ENCODE results near the gene EIF4A3. TPM values are rescaled to one million over a fixed set of nuclear protein-coding genes. Genes with fewer than 3 reads are reported as not detected.

Gene EIF4A3
- polyA plus RNA-seq, 1 donor (not counting 4 experiments of a cell fraction or from before 2014, with no cell fraction given) = 143 TPM

DNA sequence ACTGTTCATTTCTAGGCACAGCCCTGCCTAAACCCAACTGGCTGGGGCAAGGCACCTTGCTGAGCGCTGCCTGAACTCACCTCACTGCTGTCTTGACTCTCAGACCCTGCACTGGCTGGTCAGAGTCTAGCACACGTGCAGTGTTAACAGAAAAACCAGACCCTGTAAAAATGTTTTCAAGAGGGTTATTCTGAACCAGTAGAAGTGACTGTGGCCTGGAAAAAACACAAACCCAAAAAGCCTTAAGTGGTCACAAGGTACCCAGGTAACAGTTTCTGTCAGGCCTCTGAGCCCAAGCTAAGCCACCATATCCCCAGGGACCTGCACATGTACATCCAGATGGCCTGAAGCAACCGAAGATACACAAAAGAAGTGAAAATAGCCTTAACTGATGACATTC lies 6.1 kb upstream of the EIF4A3 start:
- no peak for TF ChIP-seq EZH2 (IDR thresholded peaks at IDR 0.05; ENCODE audit: low read length)
- TF ChIP-seq CTCF (optimal IDR thresholded peaks at IDR 0.05 in 1 of 3, IDR thresholded peaks at IDR 0.05 in 1 of 3, conservative IDR thresholded peaks at IDR 0.05 in 1 of 3; ENCODE audit: extremely low read depth in 1 of 3, insufficient read depth in 2 of 3, low read length in 3 of 3) = no peak
- dilution Hi-C loops (cut with MboI; ENCODE audit: extremely low pct_ligation_motif_present, low sequenced_read_pairs) = no loop called here
- H3K36me3 ChIP-seq (ENCODE audit: control insufficient read depth in 2 of 2, extremely low read depth in 1 of 2, insufficient read depth in 2 of 2, low read length in 2 of 2) = no peaks in the 10 kb centered on the region
- no peak overlapping the region for H3K4me3 ChIP-seq (ENCODE audit: control insufficient read depth in 2 of 3, extremely low read depth in 1 of 3, insufficient read depth in 2 of 3, low read depth in 1 of 3, low read length in 3 of 3)
- H4K20me1 ChIP-seq (ENCODE audit: control insufficient read depth, extremely low read depth, insufficient read depth, low read length) = no peaks in the 10 kb centered on the region
- peaks cover 15% of the 10 kb centered on the region for H3K4me1 ChIP-seq (ENCODE audit: control insufficient read depth, extremely low read depth, insufficient read depth, low read length)
- no peaks in the 10 kb centered on the region for H3K9me3 ChIP-seq (ENCODE audit: control insufficient read depth, low read depth, low read length)
- no peaks in the 10 kb centered on the region for H3K9me1 ChIP-seq (ENCODE audit: control insufficient read depth, extremely low read depth, insufficient read depth, low read length)
- no peak overlapping the region for H3K4me2 ChIP-seq (ENCODE audit: control insufficient read depth, extremely low read depth, insufficient read depth, low read depth, low read length)
- no peaks in the 10 kb centered on the region for H3K27me3 ChIP-seq (ENCODE audit: control insufficient read depth, extremely low read depth, insufficient read depth, low read length)
- H2AFZ ChIP-seq (ENCODE audit: control insufficient read depth, low read length) = no peak overlapping the region
- H3K9ac ChIP-seq (ENCODE audit: control insufficient read depth, extremely low read depth, insufficient read depth, low read length) = no peak overlapping the region
- DNase-seq (ENCODE audit: low read depth, low spot score) (no peak), FAIRE-seq (no peak)
- H3K27ac ChIP-seq (ENCODE audit: control insufficient read depth, insufficient read depth, low read length) = no peak overlapping the region
- peaks cover 3% of the 10 kb centered on the region for H3K79me2 ChIP-seq (ENCODE audit: control insufficient read depth, insufficient read depth, low read length)

DNA sequence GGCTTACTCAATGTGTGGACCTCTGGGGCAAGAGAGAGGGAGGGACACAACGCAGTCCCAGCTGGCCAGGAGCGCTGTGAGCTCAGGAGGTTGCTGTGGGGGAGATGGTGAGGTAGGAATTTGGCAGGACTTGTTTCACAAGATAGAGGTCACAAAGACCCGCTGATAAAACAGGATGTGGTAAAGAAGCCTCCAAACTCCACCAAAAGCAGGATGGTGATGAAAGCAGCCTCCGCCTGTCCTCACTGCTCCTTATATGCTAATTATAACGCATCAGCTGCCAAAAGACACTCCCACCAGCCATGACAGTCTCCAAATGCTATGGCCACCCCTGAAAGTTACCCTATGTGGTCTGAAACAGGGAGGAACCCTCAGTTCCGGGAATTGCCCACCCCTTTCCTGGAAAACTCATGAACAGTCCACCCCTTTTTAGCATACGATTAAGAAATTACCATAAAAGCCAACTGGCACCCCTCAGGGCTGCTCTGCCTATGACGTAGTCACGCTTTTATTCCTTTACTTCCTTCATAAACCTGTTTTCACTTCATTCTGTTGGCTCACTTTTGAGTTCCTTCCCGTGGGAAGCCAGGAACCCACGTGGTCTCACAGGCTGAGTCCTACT lies 5.3 kb upstream of the EIF4A3 start:
- H3K27me3 ChIP-seq (ENCODE audit: control insufficient read depth, extremely low read depth, insufficient read depth, low read length) = no peaks in the 10 kb centered on the region
- dilution Hi-C loops (cut with MboI; ENCODE audit: extremely low pct_ligation_motif_present, low sequenced_read_pairs) = no loop called here
- no peak overlapping the region for H3K9ac ChIP-seq (ENCODE audit: control insufficient read depth, extremely low read depth, insufficient read depth, low read length)
- FAIRE-seq (no peak), DNase-seq (ENCODE audit: low read depth, low spot score) (no peak)
- H3K79me2 ChIP-seq (ENCODE audit: control insufficient read depth, insufficient read depth, low read length) = peaks cover 10% of the 10 kb centered on the region
- H4K20me1 ChIP-seq (ENCODE audit: control insufficient read depth, extremely low read depth, insufficient read depth, low read length) = no peaks in the 10 kb centered on the region
- H2AFZ ChIP-seq (ENCODE audit: control insufficient read depth, low read length) = no peak overlapping the region
- H3K4me1 ChIP-seq (ENCODE audit: control insufficient read depth, extremely low read depth, insufficient read depth, low read length) = peaks cover 15% of the 10 kb centered on the region
- TF ChIP-seq CTCF (optimal IDR thresholded peaks at IDR 0.05 in 1 of 3, IDR thresholded peaks at IDR 0.05 in 1 of 3, conservative IDR thresholded peaks at IDR 0.05 in 1 of 3; ENCODE audit: extremely low read depth in 1 of 3, insufficient read depth in 2 of 3, low read length in 3 of 3) (no peak), EZH2 (IDR thresholded peaks at IDR 0.05; ENCODE audit: low read length) (no peak)
- no peak overlapping the region for H3K27ac ChIP-seq (ENCODE audit: control insufficient read depth, insufficient read depth, low read length)
- no peaks in the 10 kb centered on the region for H3K9me3 ChIP-seq (ENCODE audit: control insufficient read depth, low read depth, low read length)
- no peaks in the 10 kb centered on the region for H3K9me1 ChIP-seq (ENCODE audit: control insufficient read depth, extremely low read depth, insufficient read depth, low read length)
- H3K36me3 ChIP-seq (ENCODE audit: control insufficient read depth in 2 of 2, extremely low read depth in 1 of 2, insufficient read depth in 2 of 2, low read length in 2 of 2) = no peaks in the 10 kb centered on the region
- no peak overlapping the region for H3K4me2 ChIP-seq (ENCODE audit: control insufficient read depth, extremely low read depth, insufficient read depth, low read depth, low read length)
- no peak overlapping the region for H3K4me3 ChIP-seq (ENCODE audit: control insufficient read depth in 2 of 3, extremely low read depth in 1 of 3, insufficient read depth in 2 of 3, low read depth in 1 of 3, low read length in 3 of 3)

Data from keratinocyte (primary cell).